NT2/D1 (cell line): ENCODE data around the gene NOTCH2.
"Not testable (repeated sequence)": the region's sequence is repeated elsewhere in the genome, so short reads cannot be mapped to it uniquely, and the experiment has no call there.

Experiments
- YY1 ChIP-seq: IDR thresholded peaks from 2 replicates; pipeline ENCODE4 v1.6.1; 2011; ENCODE audit not compliant: insufficient read length, insufficient read depth
- ZNF274 ChIP-seq: IDR thresholded peaks from 2 replicates; pipeline ENCODE4 v1.6.1; 2011; ENCODE audit warnings: mild to moderate bottlenecking, low read depth, low read length

DNA sequence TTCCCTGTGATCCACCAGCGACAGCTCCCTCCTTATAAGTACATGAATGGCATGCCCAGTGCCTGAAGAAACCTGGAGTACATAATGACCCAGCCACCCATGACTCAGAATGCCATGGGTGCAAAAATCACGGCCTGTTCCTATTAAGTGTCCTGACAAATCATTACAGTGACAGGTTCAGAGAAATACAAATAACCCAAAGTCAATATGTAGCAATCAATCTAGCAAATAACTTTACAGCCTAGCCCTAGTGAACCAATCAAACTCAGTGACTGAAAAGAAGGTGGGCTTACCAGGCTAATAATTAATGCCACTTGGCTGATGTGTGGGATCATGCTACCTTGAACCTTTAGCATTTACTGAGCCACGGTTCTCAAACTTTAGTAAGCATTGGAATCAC lies 37.2 kb downstream of the NOTCH2 start:
- not testable (repeated sequence) for TF ChIP-seq YY1, ZNF274
